Vagina (tissue), 2 donors: ENCODE data around the gene CCDC178. TPM values are rescaled to one million over a fixed set of nuclear protein-coding genes. Genes with fewer than 3 reads are reported as not detected.

Source experiments
- DNase-seq, 2 donors: peaks; one replicate each; pipeline ENCODE4 v3.0.0-alpha.2; 2017; ENCODE audit errors: extremely low spot score in 2 of 2
- H3K27ac ChIP-seq: fragments of 200-600 bp; sonication (generic); one replicate; pipeline ENCODE4 v1.5.1; 2019
- H3K27me3 ChIP-seq: fragments of 200-600 bp; sonication (generic); one replicate; pipeline ENCODE4 v1.5.1; 2019
- H3K36me3 ChIP-seq, 2 donors: fragments of 200-600 bp; sonication (generic); one replicate each; pipeline ENCODE4 v1.5.1; 2017 to 2019
- H3K4me1 ChIP-seq: fragments of 200-600 bp; sonication (generic); one replicate; pipeline ENCODE4 v1.5.1; 2019
- H3K4me3 ChIP-seq, 2 donors: fragments of 200-600 bp; sonication (generic); 1 replicate in 1 of 2; 2 replicates in 1 of 2; pipeline ENCODE4 v1.5.1; 2016 to 2019
- H3K9me3 ChIP-seq: fragments of 200-600 bp; sonication (generic); one replicate; pipeline ENCODE4 v1.5.1; 2019
- CTCF ChIP-seq, 3 experiments: fragments of 450-650 bp in 2 of 3; fragments of 200-600 bp in 1 of 3; sonication (generic) in 1 of 3; IDR thresholded peaks; one replicate each; pipeline ENCODE4 v1.5.1; 2017 to 2019; ENCODE audit warnings: antibody characterized with exemption in 3 of 3, mild to moderate bottlenecking in 2 of 3, moderate library complexity in 2 of 3
- POLR2A ChIP-seq, 2 donors: fragments of 450-650 bp; IDR thresholded peaks; one replicate each; pipeline ENCODE4 v1.6.1; 2017; ENCODE audit warnings: antibody characterized with exemption in 2 of 2, mild to moderate bottlenecking in 2 of 2, moderate library complexity in 2 of 2
- POLR2AphosphoS5 ChIP-seq, 2 donors: sonication (generic); formaldehyde crosslinking; IDR thresholded peaks; one replicate each; pipeline ENCODE4 v1.9.0; 2017; ENCODE audit warnings: antibody characterized with exemption in 2 of 2, mild to moderate bottlenecking in 2 of 2, low read depth in 1 of 2; ENCODE audit not compliant: insufficient read depth in 1 of 2
- intact Hi-C: fragments of 100-400 bp; cut with DNase I; formaldehyde crosslinking; loops from one replicate; pipeline ENCODE4 v1.15.1; 2023
- total RNA-seq: library from RNA; depleted of rRNA; stranded (reverse); fragments of >200 nt; gene quantifications from one replicate; pipeline ENCODE4 v1.2.3, GENCODE V29; 2016

CCDC178 gene
- total RNA-seq, 1 donor from 2014 or later = 10.8 TPM

GRCh38 chr18:32983721-32984120 lies 456.8 kb downstream of the CCDC178 start:
- no peaks in the 10 kb centered on the region for H3K4me1 ChIP-seq
- intact Hi-C loops = no loop called here
- TF ChIP-seq POLR2A (IDR thresholded peaks at IDR 0.05) (no peak), CTCF (IDR thresholded peaks at IDR 0.05) (no peak), POLR2AphosphoS5 (IDR thresholded peaks at IDR 0.05; ENCODE audit: insufficient read depth in 1 of 2, low read depth in 1 of 2) (no peak)
- no peak for DNase-seq
- no peaks in the 10 kb centered on the region for H3K36me3 ChIP-seq
- no peaks in the 10 kb centered on the region for H3K27me3 ChIP-seq
- no peak overlapping the region for H3K27ac ChIP-seq
- no peaks in the 10 kb centered on the region for H3K9me3 ChIP-seq
- H3K4me3 ChIP-seq = no peak overlapping the region

- H3K4me3 ChIP-seq = no peak overlapping the region
- no peaks in the 10 kb centered on the region for H3K36me3 ChIP-seq
- intact Hi-C loops = no loop called here
- DNase-seq = no peak
- H3K9me3 ChIP-seq = no peaks in the 10 kb centered on the region
- H3K27me3 ChIP-seq = no peaks in the 10 kb centered on the region
- H3K27ac ChIP-seq = no peak overlapping the region
- no peaks in the 10 kb centered on the region for H3K4me1 ChIP-seq
- no peak for TF ChIP-seq POLR2A (IDR thresholded peaks at IDR 0.05)
- TF ChIP-seq POLR2AphosphoS5 (IDR thresholded peaks at IDR 0.05; ENCODE audit: insufficient read depth in 1 of 2, low read depth in 1 of 2) = no peak
- no peak for TF ChIP-seq CTCF (IDR thresholded peaks at IDR 0.05)
Measured at GRCh38 chr18:32980896-32981295, 459.6 kb downstream of the CCDC178 start.

- Histone ChIP-seq H3K27me3 (no peaks in the 10 kb centered on the region), H3K4me1 (no peaks in the 10 kb centered on the region), H3K9me3 (no peaks in the 10 kb centered on the region), H3K36me3 (no peaks in the 10 kb centered on the region), H3K27ac (no peak overlapping the region), H3K4me3 (no peak overlapping the region)
- DNase-seq = no peak
- TF ChIP-seq CTCF (IDR thresholded peaks at IDR 0.05) (no peak), POLR2AphosphoS5 (IDR thresholded peaks at IDR 0.05; ENCODE audit: insufficient read depth in 1 of 2, low read depth in 1 of 2) (no peak), POLR2A (IDR thresholded peaks at IDR 0.05) (no peak)
- intact Hi-C loops = no loop called here
Measured at GRCh38 chr18:32975501-32975900, 465.0 kb downstream of the CCDC178 start.

GRCh38 chr18:32975163-32975436 lies 465.4 kb downstream of the CCDC178 start:
- Histone ChIP-seq H3K27me3 (no peaks in the 10 kb centered on the region), H3K4me3 (no peak overlapping the region), H3K4me1 (no peaks in the 10 kb centered on the region), H3K36me3 (no peaks in the 10 kb centered on the region), H3K9me3 (no peaks in the 10 kb centered on the region), H3K27ac (no peak overlapping the region)
- DNase-seq = no peak
- intact Hi-C loops = no loop called here
- no peak for TF ChIP-seq POLR2A (IDR thresholded peaks at IDR 0.05)
- TF ChIP-seq POLR2AphosphoS5 (IDR thresholded peaks at IDR 0.05; ENCODE audit: insufficient read depth in 1 of 2, low read depth in 1 of 2) = no peak
- no peak for TF ChIP-seq CTCF (IDR thresholded peaks at IDR 0.05)

GRCh38 chr18:32974421-32975162 lies 465.9 kb downstream of the CCDC178 start:
- TF ChIP-seq CTCF (IDR thresholded peaks at IDR 0.05) (no peak), POLR2AphosphoS5 (IDR thresholded peaks at IDR 0.05; ENCODE audit: insufficient read depth in 1 of 2, low read depth in 1 of 2) (no peak), POLR2A (IDR thresholded peaks at IDR 0.05) (no peak)
- no peak overlapping the region for H3K4me3 ChIP-seq
- no peaks in the 10 kb centered on the region for H3K27me3 ChIP-seq
- DNase-seq = no peak
- H3K27ac ChIP-seq = no peak overlapping the region
- intact Hi-C loops = no loop called here
- no peaks in the 10 kb centered on the region for H3K4me1 ChIP-seq
- H3K9me3 ChIP-seq = no peaks in the 10 kb centered on the region
- H3K36me3 ChIP-seq = no peaks in the 10 kb centered on the region
